Measurements from ENCODE around the gene SMCO4.

DNA sequence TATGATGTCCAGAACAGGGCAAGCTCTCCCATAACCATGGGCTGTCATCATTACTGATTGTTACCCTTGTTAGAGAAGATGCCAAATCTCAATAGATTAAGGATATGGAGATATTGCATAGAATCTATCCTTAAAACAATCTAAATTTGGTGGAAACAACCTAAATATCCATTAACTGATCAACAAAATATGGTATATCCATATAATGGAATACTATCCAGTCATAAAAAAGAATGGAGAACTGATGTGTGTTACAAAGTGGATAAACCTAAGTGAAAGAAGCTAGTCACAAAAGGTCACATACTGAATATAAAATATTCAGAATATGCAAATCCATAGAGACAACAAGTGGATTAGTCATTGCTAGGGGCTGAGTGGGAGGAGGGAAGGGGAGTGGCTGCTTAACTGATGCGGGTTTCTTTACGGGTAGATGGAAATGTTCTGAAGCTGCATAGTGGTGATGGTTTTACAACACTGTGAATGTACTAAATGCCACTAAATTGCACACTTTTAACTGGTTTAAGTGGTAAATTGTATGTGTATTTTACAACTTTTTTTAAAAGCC is 36.1 kb upstream of the SMCO4 start:
- TF ChIP-seq, protein P1, sequence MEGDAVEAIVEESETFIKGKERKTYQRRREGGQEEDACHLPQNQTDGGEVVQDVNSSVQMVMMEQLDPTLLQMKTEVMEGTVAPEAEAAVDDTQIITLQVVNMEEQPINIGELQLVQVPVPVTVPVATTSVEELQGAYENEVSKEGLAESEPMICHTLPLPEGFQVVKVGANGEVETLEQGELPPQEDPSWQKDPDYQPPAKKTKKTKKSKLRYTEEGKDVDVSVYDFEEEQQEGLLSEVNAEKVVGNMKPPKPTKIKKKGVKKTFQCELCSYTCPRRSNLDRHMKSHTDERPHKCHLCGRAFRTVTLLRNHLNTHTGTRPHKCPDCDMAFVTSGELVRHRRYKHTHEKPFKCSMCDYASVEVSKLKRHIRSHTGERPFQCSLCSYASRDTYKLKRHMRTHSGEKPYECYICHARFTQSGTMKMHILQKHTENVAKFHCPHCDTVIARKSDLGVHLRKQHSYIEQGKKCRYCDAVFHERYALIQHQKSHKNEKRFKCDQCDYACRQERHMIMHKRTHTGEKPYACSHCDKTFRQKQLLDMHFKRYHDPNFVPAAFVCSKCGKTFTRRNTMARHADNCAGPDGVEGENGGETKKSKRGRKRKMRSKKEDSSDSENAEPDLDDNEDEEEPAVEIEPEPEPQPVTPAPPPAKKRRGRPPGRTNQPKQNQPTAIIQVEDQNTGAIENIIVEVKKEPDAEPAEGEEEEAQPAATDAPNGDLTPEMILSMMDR (IDR thresholded peaks at IDR 0.05): no peak
- TF ChIP-seq, protein P2, sequence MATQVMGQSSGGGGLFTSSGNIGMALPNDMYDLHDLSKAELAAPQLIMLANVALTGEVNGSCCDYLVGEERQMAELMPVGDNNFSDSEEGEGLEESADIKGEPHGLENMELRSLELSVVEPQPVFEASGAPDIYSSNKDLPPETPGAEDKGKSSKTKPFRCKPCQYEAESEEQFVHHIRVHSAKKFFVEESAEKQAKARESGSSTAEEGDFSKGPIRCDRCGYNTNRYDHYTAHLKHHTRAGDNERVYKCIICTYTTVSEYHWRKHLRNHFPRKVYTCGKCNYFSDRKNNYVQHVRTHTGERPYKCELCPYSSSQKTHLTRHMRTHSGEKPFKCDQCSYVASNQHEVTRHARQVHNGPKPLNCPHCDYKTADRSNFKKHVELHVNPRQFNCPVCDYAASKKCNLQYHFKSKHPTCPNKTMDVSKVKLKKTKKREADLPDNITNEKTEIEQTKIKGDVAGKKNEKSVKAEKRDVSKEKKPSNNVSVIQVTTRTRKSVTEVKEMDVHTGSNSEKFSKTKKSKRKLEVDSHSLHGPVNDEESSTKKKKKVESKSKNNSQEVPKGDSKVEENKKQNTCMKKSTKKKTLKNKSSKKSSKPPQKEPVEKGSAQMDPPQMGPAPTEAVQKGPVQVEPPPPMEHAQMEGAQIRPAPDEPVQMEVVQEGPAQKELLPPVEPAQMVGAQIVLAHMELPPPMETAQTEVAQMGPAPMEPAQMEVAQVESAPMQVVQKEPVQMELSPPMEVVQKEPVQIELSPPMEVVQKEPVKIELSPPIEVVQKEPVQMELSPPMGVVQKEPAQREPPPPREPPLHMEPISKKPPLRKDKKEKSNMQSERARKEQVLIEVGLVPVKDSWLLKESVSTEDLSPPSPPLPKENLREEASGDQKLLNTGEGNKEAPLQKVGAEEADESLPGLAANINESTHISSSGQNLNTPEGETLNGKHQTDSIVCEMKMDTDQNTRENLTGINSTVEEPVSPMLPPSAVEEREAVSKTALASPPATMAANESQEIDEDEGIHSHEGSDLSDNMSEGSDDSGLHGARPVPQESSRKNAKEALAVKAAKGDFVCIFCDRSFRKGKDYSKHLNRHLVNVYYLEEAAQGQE (IDR thresholded peaks at IDR 0.05; ENCODE audit: insufficient read depth in 1 of 2, low read depth in 2 of 2, low read length in 1 of 2): no peak

All from Panc1 (cell line).